Embryonic facial prominence (tissue), 1 donor: ENCODE results near the gene TRPV2.
"Not testable (repeated sequence)": the region's sequence is repeated elsewhere in the genome, so short reads cannot be mapped to it uniquely, and the experiment has no call there.

ENCODE experiments used
- DNase-seq: peaks from one replicate; pipeline ENCODE4 v3.0.0-alpha.2; 2016; ENCODE audit errors: extremely low spot score

Gene TRPV2

GRCh38 chr17:16438173-16438556 lies 22.8 kb downstream of the TRPV2 start:
- DNase-seq, result no peak

GRCh38 chr17:16438557-16439302 lies 23.4 kb downstream of the TRPV2 start:
- DNase-seq, result peak; percentile 98

GRCh38 chr17:16439303-16439791 lies 24.0 kb downstream of the TRPV2 start:
- no peak for DNase-seq

- no peak for DNase-seq
These were observed 24.5 kb downstream of the TRPV2 start for GRCh38 chr17:16439811-16440351.

- DNase-seq, result not testable (repeated sequence)
These were observed 25.0 kb downstream of the TRPV2 start for GRCh38 chr17:16440354-16440753.

GRCh38 chr17:16440901-16441629 lies 25.7 kb downstream of the TRPV2 start:
- no peak for DNase-seq

- no peak for DNase-seq
These were observed 26.8 kb downstream of the TRPV2 start for GRCh38 chr17:16442141-16442540.

- DNase-seq, result no peak
These were observed 27.5 kb downstream of the TRPV2 start for GRCh38 chr17:16442594-16443510.

GRCh38 chr17:16443511-16444257 lies 28.3 kb downstream of the TRPV2 start:
- DNase-seq, result no peak

- no peak for DNase-seq
These were observed 29.0 kb downstream of the TRPV2 start for GRCh38 chr17:16444258-16444886.

- DNase-seq, result no peak
These were observed 31.1 kb downstream of the TRPV2 start for GRCh38 chr17:16446338-16446983.

- DNase-seq, result no peak
These were observed 32.3 kb downstream of the TRPV2 start for GRCh38 chr17:16447676-16448075.

- no peak for DNase-seq
These were observed 33.1 kb downstream of the TRPV2 start for GRCh38 chr17:16448490-16448889.

GRCh38 chr17:16449121-16449570 lies 33.8 kb downstream of the TRPV2 start:
- DNase-seq, result no peak

GRCh38 chr17:16450028-16450427 lies 34.7 kb downstream of the TRPV2 start:
- no peak for DNase-seq

- DNase-seq, result not testable (repeated sequence)
These were observed 36.9 kb downstream of the TRPV2 start for GRCh38 chr17:16452268-16452667.

- DNase-seq, result no peak
These were observed 38.1 kb downstream of the TRPV2 start for GRCh38 chr17:16453493-16453851.

- no peak for DNase-seq
These were observed 40.8 kb downstream of the TRPV2 start for GRCh38 chr17:16455997-16456741.

GRCh38 chr17:16456742-16457316 lies 41.5 kb downstream of the TRPV2 start:
- DNase-seq, result no peak
